GM23338 (cell line): Measurements from ENCODE around the gene LYPD5. TPM values are rescaled to one million over a fixed set of nuclear protein-coding genes. Genes with fewer than 3 reads are reported as not detected.

Experiments
- ATAC-seq: fragments of 200-7000 bp; cut with Tn5 transposase; 3 replicates; pipeline ENCODE4 v1.9.1; 2020
- DNase-seq: peaks from one replicate; pipeline ENCODE4 v3.0.0-alpha.2; 2015; ENCODE audit warnings: low spot score
- H2AFZ ChIP-seq: fragments of 200-600 bp; sonication (generic); 2 replicates; pipeline ENCODE4 v1.8.0; 2016; ENCODE audit warnings: antibody characterized with exemption, mild to moderate bottlenecking, moderate library complexity
- H3F3A ChIP-seq: fragments of 200-600 bp; sonication (generic); replicated peaks from 2 replicates; pipeline ENCODE4 v1.8.0; 2017; ENCODE audit warnings: antibody characterized with exemption, mixed run types, low read depth
- H3K27ac ChIP-seq: fragments of 200-600 bp; sonication (generic); 2 replicates; pipeline ENCODE4 v1.6.1; 2016; ENCODE audit warnings: low read depth
- H3K27me3 ChIP-seq: fragments of 200-600 bp; sonication (generic); 2 replicates; pipeline ENCODE4 v1.8.0; 2016; ENCODE audit warnings: mild to moderate bottlenecking, mixed run types, moderate library complexity; ENCODE audit not compliant: insufficient read depth
- H3K36me3 ChIP-seq: fragments of 200-600 bp; sonication (generic); 2 replicates; pipeline ENCODE4 v1.8.0; 2016; ENCODE audit warnings: mild to moderate bottlenecking; ENCODE audit not compliant: insufficient read depth
- H3K4me1 ChIP-seq: fragments of 200-600 bp; sonication (generic); 2 replicates; pipeline ENCODE4 v1.8.0; 2016; ENCODE audit warnings: mild to moderate bottlenecking, moderate library complexity; ENCODE audit not compliant: insufficient read depth
- H3K4me2 ChIP-seq: fragments of 200-600 bp; sonication (generic); 2 replicates; pipeline ENCODE4 v1.7.1; 2017; ENCODE audit warnings: mixed run types
- H3K4me3 ChIP-seq: fragments of 200-600 bp; sonication (generic); 2 replicates; pipeline ENCODE4 v1.6.1; 2016; ENCODE audit warnings: mixed run types
- H3K79me2 ChIP-seq: fragments of 200-600 bp; sonication (generic); replicated peaks from 2 replicates; pipeline ENCODE4 v1.8.0; 2017; ENCODE audit warnings: mild to moderate bottlenecking; ENCODE audit not compliant: insufficient read depth
- H3K9me2 ChIP-seq: fragments of 200-600 bp; sonication (generic); 2 replicates; pipeline ENCODE4 v1.8.0; 2017; ENCODE audit not compliant: insufficient read depth
- H4K20me1 ChIP-seq: fragments of 200-600 bp; sonication (generic); replicated peaks from 2 replicates; pipeline ENCODE4 v1.8.0; 2017; ENCODE audit warnings: mild to moderate bottlenecking; ENCODE audit not compliant: insufficient read depth
- H3K27ac Mint-ChIP-seq: 2 replicates; pipeline ENCODE4 v1.8.0; 2020; ENCODE audit warnings: inconsistent platforms, mild to moderate bottlenecking, moderate library complexity, mixed read lengths
- H3K27me3 Mint-ChIP-seq: 3 replicates; pipeline ENCODE4 v1.8.0; 2022; ENCODE audit warnings: low read depth, mild to moderate bottlenecking, moderate library complexity, mixed read lengths, inconsistent platforms; ENCODE audit not compliant: insufficient read depth, poor library complexity
- H3K36me3 Mint-ChIP-seq: 3 replicates; pipeline ENCODE4 v1.8.0; 2021; ENCODE audit warnings: low read depth, mild to moderate bottlenecking, inconsistent platforms, moderate library complexity, mixed read lengths
- H3K4me1 Mint-ChIP-seq: 3 replicates; pipeline ENCODE4 v1.8.0; 2020; ENCODE audit warnings: mild to moderate bottlenecking, inconsistent platforms, mixed read lengths
- H3K4me3 Mint-ChIP-seq: 3 replicates; pipeline ENCODE4 v1.8.0; 2021; ENCODE audit warnings: moderate library complexity, mild to moderate bottlenecking, inconsistent platforms, mixed read lengths
- H3K9me3 Mint-ChIP-seq: 3 replicates; pipeline ENCODE4 v1.8.0; 2020; ENCODE audit warnings: moderate library complexity, mild to moderate bottlenecking, inconsistent platforms, mixed read lengths
- CREB1 ChIP-seq: fragments of 250-450 bp; sonication (Bioruptor Pico); IDR thresholded peaks from 2 replicates; pipeline ENCODE4 v1.5.0; 2020; ENCODE audit warnings: low read depth, mild to moderate bottlenecking, moderate library complexity
- CTCF ChIP-seq, 2 experiments: fragments of 200-600 bp in 1 of 2; sonication (generic) in 1 of 2; conservative IDR thresholded peaks; 2 replicates each; pipeline versions ENCODE4 v1.5.1 to v1.6.1; 2016 to 2017; ENCODE audit warnings: antibody characterized with exemption in 2 of 2, low read depth in 2 of 2, mild to moderate bottlenecking in 2 of 2, moderate library complexity in 1 of 2
- ETS1 ChIP-seq: IDR thresholded peaks from 2 replicates; pipeline ENCODE4 v1.6.1; 2016; ENCODE audit warnings: antibody characterized with exemption
- EZH2 ChIP-seq: fragments of 200-600 bp; sonication (generic); IDR thresholded peaks from one replicate; pipeline ENCODE4 v1.8.0; 2017; ENCODE audit warnings: antibody characterized with exemption, mild to moderate bottlenecking, low read depth; ENCODE audit not compliant: unreplicated experiment
- EZH2phosphoT487 ChIP-seq: fragments of 200-600 bp; sonication (generic); IDR thresholded peaks from one replicate; pipeline ENCODE4 v1.8.1; 2018; ENCODE audit warnings: antibody characterized with exemption; ENCODE audit not compliant: unreplicated experiment
- JUNB ChIP-seq: IDR thresholded peaks from one replicate; pipeline ENCODE4 v1.6.1; 2016; ENCODE audit warnings: antibody characterized with exemption; ENCODE audit not compliant: unreplicated experiment
- NANOG ChIP-seq: IDR thresholded peaks from 2 replicates; pipeline ENCODE4 v1.6.1; 2016; ENCODE audit warnings: antibody characterized with exemption, borderline replicate concordance
- POLR2AphosphoS5 ChIP-seq: IDR thresholded peaks from 2 replicates; pipeline ENCODE4 v1.6.1; 2016; ENCODE audit warnings: antibody characterized with exemption, low read depth
- STAT1 ChIP-seq: IDR thresholded peaks from one replicate; pipeline ENCODE4 v1.6.1; 2016; ENCODE audit warnings: antibody characterized with exemption; ENCODE audit not compliant: unreplicated experiment
- ZNF114 ChIP-seq: fragments of 250-450 bp; sonication (Bioruptor Pico); IDR thresholded peaks from 2 replicates; pipeline ENCODE4 v1.5.0; 2020; ENCODE audit warnings: mild to moderate bottlenecking, moderate library complexity
- ZNF331 ChIP-seq: fragments of 250-450 bp; sonication (Bioruptor Pico); IDR thresholded peaks from 2 replicates; pipeline ENCODE4 v1.5.0; 2020; ENCODE audit warnings: low read depth, mild to moderate bottlenecking, moderate library complexity
- ZNF462 ChIP-seq: fragments of 250-450 bp; sonication (Bioruptor Pico); IDR thresholded peaks from 2 replicates; pipeline ENCODE4 v1.5.0; 2020; ENCODE audit warnings: mild to moderate bottlenecking, moderate library complexity
- polyA plus RNA-seq: library from polyadenylated mRNA; unstranded; fragments of >200 nt; fragmentation: Nextera tagmentation; extraction: Ambion mirVana; gene quantifications from 2 replicates; pipeline ENCODE4 v1.2.1, GENCODE V29; 2016
- total RNA-seq: library from RNA; depleted of rRNA; stranded (reverse); fragments of >200 nt; shearing (Covaris generic); gene quantifications from 2 replicates; pipeline ENCODE4 v1.2.3, GENCODE V29; 2014
- TF ChIP-seq, protein P1 (sequence below): IDR thresholded peaks from one replicate; pipeline ENCODE4 v1.6.1; 2018; ENCODE audit warnings: antibody characterized with exemption; ENCODE audit not compliant: unreplicated experiment

LYPD5 gene
- total and polyA plus RNA-seq, 2 experiments from 2014 or later: 1.1 to 1.5 TPM

DNA sequence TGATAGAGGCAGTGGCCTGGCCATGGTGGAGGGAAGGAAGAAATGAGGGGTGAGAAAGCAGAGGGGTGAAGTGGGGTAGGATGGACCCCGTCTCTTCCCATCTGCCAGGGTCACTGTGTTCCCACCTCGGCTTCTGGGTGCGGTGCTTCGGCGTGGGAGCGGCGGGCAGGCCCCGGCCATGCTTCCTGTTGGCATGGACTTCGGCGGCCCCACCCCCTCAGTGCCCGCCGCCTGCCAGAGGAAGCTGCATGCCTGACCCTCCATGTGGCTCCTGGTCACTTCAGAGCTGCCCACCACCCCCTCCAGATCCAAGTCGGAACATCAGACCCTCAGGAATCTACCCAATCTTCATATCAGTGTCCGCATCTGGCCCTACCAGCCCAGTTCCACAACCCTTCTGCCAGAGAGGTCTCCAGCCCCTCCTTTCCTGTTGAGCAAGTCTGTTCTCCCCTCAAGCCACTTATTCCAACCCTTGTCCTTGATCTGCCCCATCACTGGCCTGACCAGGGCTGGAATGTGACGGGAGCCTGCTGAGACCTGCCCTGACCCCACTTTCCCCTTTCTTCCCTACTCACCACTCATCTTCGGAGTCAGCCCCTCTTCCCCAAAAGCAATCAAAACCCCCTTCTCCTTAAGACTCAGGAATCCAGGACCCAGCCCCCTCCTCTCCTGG, 23.0 kb downstream of the LYPD5 start:
- Histone ChIP-seq H3K4me3 (no peak overlapping the region), H3K9me2 (no peaks in the 10 kb centered on the region), H2AFZ (no peak overlapping the region; the same call in 1 of the 2 replicates), H3K27ac (no peak overlapping the region), H3K27me3 (peaks cover 15% of the 10 kb centered on the region), H3K4me2 (0 out of 2 replicates have a peak overlapping the region, but pooled peaks have one; percentile 1), H4K20me1 (no peaks in the 10 kb centered on the region), H3K79me2 (no peaks in the 10 kb centered on the region), H3K4me1 (peaks cover 23% of the 10 kb centered on the region), H3K36me3 (no peaks in the 10 kb centered on the region), H3F3A (no peaks in the 10 kb centered on the region)
- Mint-ChIP-seq H3K27ac (no peak overlapping the region), H3K27me3 (peaks cover 29% of the 10 kb centered on the region), H3K36me3 (no peaks in the 10 kb centered on the region), H3K4me3 (no peak overlapping the region; the same call in 2 of the 3 replicates), H3K4me1 (peaks cover 44% of the 10 kb centered on the region), H3K9me3 (no peaks in the 10 kb centered on the region; the same call in 2 of the 3 replicates)
- TF ChIP-seq STAT1 (no peak), ETS1 (no peak), JUNB (no peak), ZNF331 (CRISPR knock-in tag) (no peak), EZH2 (no peak), ZNF462 (CRISPR knock-in tag) (no peak), CTCF (conservative IDR thresholded peaks at IDR 0.05; ENCODE audit: low read depth in 2 of 2) (no peak), CREB1 (CRISPR knock-in tag) (no peak), POLR2AphosphoS5 (no peak), NANOG (no peak), ZNF114 (CRISPR knock-in tag) (no peak), EZH2phosphoT487 (no peak)
- TF ChIP-seq, protein P1, sequence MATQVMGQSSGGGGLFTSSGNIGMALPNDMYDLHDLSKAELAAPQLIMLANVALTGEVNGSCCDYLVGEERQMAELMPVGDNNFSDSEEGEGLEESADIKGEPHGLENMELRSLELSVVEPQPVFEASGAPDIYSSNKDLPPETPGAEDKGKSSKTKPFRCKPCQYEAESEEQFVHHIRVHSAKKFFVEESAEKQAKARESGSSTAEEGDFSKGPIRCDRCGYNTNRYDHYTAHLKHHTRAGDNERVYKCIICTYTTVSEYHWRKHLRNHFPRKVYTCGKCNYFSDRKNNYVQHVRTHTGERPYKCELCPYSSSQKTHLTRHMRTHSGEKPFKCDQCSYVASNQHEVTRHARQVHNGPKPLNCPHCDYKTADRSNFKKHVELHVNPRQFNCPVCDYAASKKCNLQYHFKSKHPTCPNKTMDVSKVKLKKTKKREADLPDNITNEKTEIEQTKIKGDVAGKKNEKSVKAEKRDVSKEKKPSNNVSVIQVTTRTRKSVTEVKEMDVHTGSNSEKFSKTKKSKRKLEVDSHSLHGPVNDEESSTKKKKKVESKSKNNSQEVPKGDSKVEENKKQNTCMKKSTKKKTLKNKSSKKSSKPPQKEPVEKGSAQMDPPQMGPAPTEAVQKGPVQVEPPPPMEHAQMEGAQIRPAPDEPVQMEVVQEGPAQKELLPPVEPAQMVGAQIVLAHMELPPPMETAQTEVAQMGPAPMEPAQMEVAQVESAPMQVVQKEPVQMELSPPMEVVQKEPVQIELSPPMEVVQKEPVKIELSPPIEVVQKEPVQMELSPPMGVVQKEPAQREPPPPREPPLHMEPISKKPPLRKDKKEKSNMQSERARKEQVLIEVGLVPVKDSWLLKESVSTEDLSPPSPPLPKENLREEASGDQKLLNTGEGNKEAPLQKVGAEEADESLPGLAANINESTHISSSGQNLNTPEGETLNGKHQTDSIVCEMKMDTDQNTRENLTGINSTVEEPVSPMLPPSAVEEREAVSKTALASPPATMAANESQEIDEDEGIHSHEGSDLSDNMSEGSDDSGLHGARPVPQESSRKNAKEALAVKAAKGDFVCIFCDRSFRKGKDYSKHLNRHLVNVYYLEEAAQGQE: no peak
- ATAC-seq (no peak), DNase-seq (no peak)
